Thyroid gland (tissue), 4 donors: ENCODE data around the gene SPACDR. TPM values are rescaled to one million over a fixed set of nuclear protein-coding genes. Genes with fewer than 3 reads are reported as not detected.
A peak's percentile ranks its signal among the peaks of the same experiment; 100 is the strongest.

Experiments
- DNase-seq, 2 donors: peaks; one replicate each; pipeline ENCODE4 v3.0.0-alpha.2; 2019
- H3K27ac ChIP-seq, 3 donors: fragments of 200-600 bp; sonication (generic); 1 replicate in 2 of 3; 2 replicates in 1 of 3; pipeline ENCODE4 v1.5.1; 2016 to 2019; ENCODE audit warnings: mild to moderate bottlenecking in 1 of 3, moderate library complexity in 1 of 3
- H3K27me3 ChIP-seq: fragments of 200-600 bp; sonication (generic); one replicate; pipeline ENCODE4 v1.5.1; 2019
- H3K36me3 ChIP-seq, 2 donors: fragments of 200-600 bp; sonication (generic); one replicate each; pipeline ENCODE4 v1.5.1; 2016 to 2019
- H3K4me1 ChIP-seq, 2 donors: fragments of 200-600 bp; sonication (generic); one replicate each; pipeline ENCODE4 v1.5.1; 2017 to 2019
- H3K4me3 ChIP-seq, 3 donors: fragments of 200-600 bp; sonication (generic); replicated peaks in 1 of 3; 1 replicate in 2 of 3; 2 replicates in 1 of 3; pipeline ENCODE4 v1.5.1; 2016; ENCODE audit warnings: mild to moderate bottlenecking in 1 of 3
- H3K9me3 ChIP-seq: fragments of 200-600 bp; sonication (generic); one replicate; pipeline ENCODE4 v1.5.1; 2017
- POLR2A ChIP-seq, 2 donors: fragments of 450-650 bp; IDR thresholded peaks; one replicate each; pipeline ENCODE4 v1.6.1; 2017; ENCODE audit warnings: antibody characterized with exemption in 2 of 2, mild to moderate bottlenecking in 2 of 2, moderate library complexity in 1 of 2
- WGBS, 2 donors: methylation state at CpG; one replicate each; pipeline ENCODE4 v1.1.5; 2017; 5-methylcytosine and 5-hydroxymethylcytosine counted together
- intact Hi-C: fragments of 100-400 bp; cut with DNase I; formaldehyde crosslinking; loops from one replicate; pipeline ENCODE4 v1.15.1; 2023
- total RNA-seq, 4 donors: library from RNA; depleted of rRNA; stranded (reverse); fragments of >200 nt; gene quantifications; one replicate each; pipeline ENCODE4 v1.2.3, GENCODE V29; 2016
- TF ChIP-seq, protein P1 (sequence below), 6 experiments: fragments of 200-600 bp in 3 of 6; fragments of 450-650 bp in 3 of 6; sonication (generic) in 3 of 6; IDR thresholded peaks; one replicate each; pipeline ENCODE4 v1.5.1; 2016 to 2019; ENCODE audit warnings: antibody characterized with exemption in 6 of 6, mild to moderate bottlenecking in 2 of 6, inconsistent platforms in 1 of 6, moderate library complexity in 1 of 6

The SPACDR gene
- total RNA-seq, 4 donors from 2014 or later = 2.0 TPM; not detected in 3

DNA sequence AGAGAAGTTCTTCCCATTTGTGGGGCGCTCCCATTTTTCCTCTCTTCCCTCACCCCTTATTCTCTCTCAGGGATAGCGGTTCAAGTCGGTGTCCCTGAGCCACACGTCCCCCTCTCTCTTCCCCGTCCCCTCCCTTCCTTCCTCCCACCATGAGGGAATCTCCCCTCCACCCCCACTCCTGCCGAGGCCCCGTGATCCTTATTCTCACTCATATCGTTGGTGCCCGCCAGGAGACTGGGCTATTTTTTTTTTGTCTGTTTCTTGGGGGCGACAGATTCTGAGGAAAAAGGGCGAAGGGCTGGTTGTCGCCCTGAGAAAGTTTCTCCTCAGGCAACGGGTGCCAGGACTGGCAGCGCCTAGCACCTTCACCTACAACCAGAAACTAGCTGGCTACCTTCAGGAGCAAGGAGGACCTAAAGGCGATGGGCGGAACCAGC is 36.3 kb downstream of the SPACDR start:
- no peak for DNase-seq
- Histone ChIP-seq H3K4me3 (peak overlapping the region in 1 of 3 donors; percentile 89), H3K9me3 (no peaks in the 10 kb centered on the region), H3K4me1 (peaks cover 28 to 30% of the 10 kb centered on the region in 2 donors), H3K36me3 (no peaks in the 10 kb centered on the region), H3K27me3 (no peaks in the 10 kb centered on the region), H3K27ac (peak overlapping the region in 2 of 3 donors; percentile 99)
- 42 to 48% methylated on average over 16 of the region's 16 CpGs for WGBS, 2 donors
- TF ChIP-seq, protein P1, sequence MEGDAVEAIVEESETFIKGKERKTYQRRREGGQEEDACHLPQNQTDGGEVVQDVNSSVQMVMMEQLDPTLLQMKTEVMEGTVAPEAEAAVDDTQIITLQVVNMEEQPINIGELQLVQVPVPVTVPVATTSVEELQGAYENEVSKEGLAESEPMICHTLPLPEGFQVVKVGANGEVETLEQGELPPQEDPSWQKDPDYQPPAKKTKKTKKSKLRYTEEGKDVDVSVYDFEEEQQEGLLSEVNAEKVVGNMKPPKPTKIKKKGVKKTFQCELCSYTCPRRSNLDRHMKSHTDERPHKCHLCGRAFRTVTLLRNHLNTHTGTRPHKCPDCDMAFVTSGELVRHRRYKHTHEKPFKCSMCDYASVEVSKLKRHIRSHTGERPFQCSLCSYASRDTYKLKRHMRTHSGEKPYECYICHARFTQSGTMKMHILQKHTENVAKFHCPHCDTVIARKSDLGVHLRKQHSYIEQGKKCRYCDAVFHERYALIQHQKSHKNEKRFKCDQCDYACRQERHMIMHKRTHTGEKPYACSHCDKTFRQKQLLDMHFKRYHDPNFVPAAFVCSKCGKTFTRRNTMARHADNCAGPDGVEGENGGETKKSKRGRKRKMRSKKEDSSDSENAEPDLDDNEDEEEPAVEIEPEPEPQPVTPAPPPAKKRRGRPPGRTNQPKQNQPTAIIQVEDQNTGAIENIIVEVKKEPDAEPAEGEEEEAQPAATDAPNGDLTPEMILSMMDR (IDR thresholded peaks at IDR 0.05) = no peak
- no peak for TF ChIP-seq POLR2A (IDR thresholded peaks at IDR 0.05)
- intact Hi-C loops = no loop called here

DNA sequence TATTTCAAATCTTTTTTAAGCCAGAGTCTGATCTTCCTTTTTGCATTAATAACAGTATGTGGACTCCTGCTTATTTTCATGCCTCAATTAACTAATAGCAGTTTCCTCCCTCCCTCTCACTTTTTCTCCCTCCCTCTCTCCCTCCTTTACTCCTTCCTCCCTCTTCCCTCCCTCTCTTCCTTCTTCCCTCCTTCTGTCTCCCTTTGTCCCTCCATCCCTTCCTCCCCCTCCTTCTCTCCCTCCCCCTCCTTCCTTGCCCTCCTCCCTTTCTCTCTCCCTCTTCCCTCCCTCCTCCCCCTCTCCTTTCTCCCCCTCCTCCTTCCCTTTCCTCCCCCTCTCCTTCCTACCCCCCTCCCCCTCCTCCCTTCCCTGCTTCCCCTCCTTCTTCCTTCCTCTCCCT is 37.5 kb downstream of the SPACDR start:
- Histone ChIP-seq H3K27ac (no peak overlapping the region), H3K36me3 (no peaks in the 10 kb centered on the region), H3K9me3 (no peaks in the 10 kb centered on the region), H3K4me3 (no peak overlapping the region), H3K27me3 (no peaks in the 10 kb centered on the region), H3K4me1 (peaks cover 15 to 17% of the 10 kb centered on the region in 2 donors)
- TF ChIP-seq POLR2A (IDR thresholded peaks at IDR 0.05) = no peak
- TF ChIP-seq, protein P1 (IDR thresholded peaks at IDR 0.05) = no peak
- DNase-seq = no peak
- intact Hi-C loops = no loop called here

DNA sequence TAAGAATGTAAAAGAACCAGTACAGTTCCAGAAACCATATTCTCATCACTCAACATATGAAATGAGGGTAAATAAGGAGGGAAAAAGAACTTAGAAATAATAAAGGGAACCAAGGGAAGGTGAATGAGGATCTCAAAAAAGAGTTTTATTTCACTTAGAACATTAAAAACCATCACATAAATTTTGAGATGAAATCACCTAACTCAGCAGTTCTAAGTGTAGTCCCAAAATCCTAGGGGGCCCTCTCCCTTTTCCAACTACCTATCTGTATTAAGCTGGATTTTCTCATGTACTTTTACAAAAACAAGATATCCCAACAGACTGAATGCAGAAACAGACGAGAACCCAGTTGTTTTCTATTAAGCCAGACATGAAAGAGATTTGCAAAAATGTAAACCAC is 38.7 kb downstream of the SPACDR start:
- no peak overlapping the region for H3K27ac ChIP-seq
- no peaks in the 10 kb centered on the region for H3K36me3 ChIP-seq
- intact Hi-C loops = no loop called here
- no peaks in the 10 kb centered on the region for H3K27me3 ChIP-seq
- TF ChIP-seq POLR2A (IDR thresholded peaks at IDR 0.05) = no peak
- TF ChIP-seq, protein P1 (IDR thresholded peaks at IDR 0.05) = no peak
- H3K9me3 ChIP-seq = no peaks in the 10 kb centered on the region
- H3K4me3 ChIP-seq = no peak overlapping the region
- H3K4me1 ChIP-seq = peaks cover 4 to 6% of the 10 kb centered on the region in 2 donors
- WGBS, 2 donors = 43 to 85% methylated on average over 1 of the region's 1 CpG
- no peak for DNase-seq

GRCh38 chr7:100423315-100423714 is 40.7 kb downstream of the SPACDR start:
- Histone ChIP-seq H3K27ac (no peak overlapping the region), H3K4me3 (no peak overlapping the region), H3K4me1 (peaks cover 3 to 6% of the 10 kb centered on the region in 2 donors), H3K27me3 (no peaks in the 10 kb centered on the region), H3K36me3 (no peaks in the 10 kb centered on the region), H3K9me3 (no peaks in the 10 kb centered on the region)
- 86 to 93% methylated on average over 6 of the region's 6 CpGs for WGBS, 2 donors
- DNase-seq = no peak
- intact Hi-C loops = no loop called here
- TF ChIP-seq, protein P1 (IDR thresholded peaks at IDR 0.05) = no peak
- TF ChIP-seq POLR2A (IDR thresholded peaks at IDR 0.05) = no peak

DNA sequence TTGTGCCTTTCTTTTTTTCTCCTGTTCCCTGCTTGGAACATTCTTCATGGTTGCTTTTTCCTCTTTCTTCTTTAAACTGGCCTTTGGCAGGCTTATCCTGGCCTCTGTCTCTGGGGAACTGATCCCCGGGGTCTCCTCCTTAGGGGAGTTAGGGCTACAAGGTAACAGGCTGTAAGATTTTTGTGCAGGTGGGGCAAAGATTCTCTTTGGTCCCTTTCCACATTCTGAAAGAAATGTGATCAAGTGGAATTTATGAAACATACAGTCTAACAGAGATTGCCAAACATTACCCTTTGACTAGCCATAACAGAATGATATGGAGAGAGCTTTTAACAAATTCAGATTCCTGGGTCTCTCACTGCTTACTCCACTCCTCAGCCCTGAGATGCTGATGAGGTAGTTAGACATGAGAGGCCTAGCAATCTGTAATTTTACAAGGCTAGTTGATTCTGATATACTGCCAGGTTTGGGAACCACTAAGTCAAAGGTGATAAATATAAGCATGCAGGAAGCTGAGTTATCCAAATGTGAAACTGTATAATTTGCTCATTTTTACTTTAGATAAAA is 44.3 kb downstream of the SPACDR start:
- DNase-seq = no peak
- Histone ChIP-seq H3K27me3 (no peaks in the 10 kb centered on the region), H3K27ac (no peak overlapping the region), H3K4me1 (no peaks in the 10 kb centered on the region), H3K4me3 (no peak overlapping the region), H3K9me3 (no peaks in the 10 kb centered on the region), H3K36me3 (no peaks in the 10 kb centered on the region)
- intact Hi-C loops = no loop called here
- 71 to 79% methylated on average over 1 of the region's 1 CpG for WGBS, 2 donors
- no peak for TF ChIP-seq POLR2A (IDR thresholded peaks at IDR 0.05)
- TF ChIP-seq, protein P1 (IDR thresholded peaks at IDR 0.05) = no peak
